Subcutaneous adipose tissue (tissue), 4 donors: ENCODE measurements around the gene RAPSN. TPM values are rescaled to one million over a fixed set of nuclear protein-coding genes. Genes with fewer than 3 reads are reported as not detected.

Experiments used
- CTCF ChIP-seq: fragments of 450-650 bp; IDR thresholded peaks from one replicate; pipeline ENCODE4 v1.5.1; 2016; ENCODE audit warnings: low read depth, mild to moderate bottlenecking, control low read depth, antibody characterized with exemption, moderate library complexity
- total RNA-seq, 4 donors: library from RNA; depleted of rRNA; stranded (reverse); fragments of >200 nt; gene quantifications; one replicate each; pipeline ENCODE4 v1.1.0, GENCODE V29; 2016

The RAPSN gene
- total RNA-seq = not detected

- TF ChIP-seq CTCF = no peak
Observed at GRCh38 chr11:47448566-47449427, at the start of gene RAPSN. Gene RAPSN (minus strand): TSS chr11:47449136. CDS start chr11:47448964, 172 bp downstream.

- no peak for TF ChIP-seq CTCF
Observed at GRCh38 chr11:47498149-47498548, 49.2 kb upstream of the RAPSN start.

- no peak for TF ChIP-seq CTCF
Observed at GRCh38 chr11:47496808-47497207, 47.9 kb upstream of the RAPSN start.

GRCh38 chr11:47495856-47496217 is 46.9 kb upstream of the RAPSN start:
- TF ChIP-seq CTCF = no peak

GRCh38 chr11:47495011-47495855 is 46.3 kb upstream of the RAPSN start:
- TF ChIP-seq CTCF = no peak

- no peak for TF ChIP-seq CTCF
Observed at GRCh38 chr11:47489395-47489755, 40.4 kb upstream of the RAPSN start.
